IMR-90 (cell line): ENCODE results near the gene GATA5. TPM values are rescaled to one million over a fixed set of nuclear protein-coding genes. Genes with fewer than 3 reads are reported as not detected.

Experiments used
- ATAC-seq: fragments of 200-7000 bp; cut with Tn5 transposase; 2 replicates; pipeline ENCODE4 v1.9.1; 2020; ENCODE audit warnings: low read depth, mild to moderate bottlenecking, moderate library complexity
- BruUV-seq: library from RNA; stranded (reverse); fragments of 400-500 nt; replicated peaks from 2 replicates; lab custom pipeline; 2021; lab: Mats Ljungman, UMichigan
- CTCF ChIA-PET: fragments of 300-600 bp; formaldehyde crosslinking; extraction: SDS; loops from one replicate; lab custom pipeline; 2021; ENCODE audit warnings: antibody characterized with exemption; lab: Yijun Ruan, JAX
- POLR2A ChIA-PET: fragments of 300-600 bp; sonication (Branson Sonifier 250); formaldehyde crosslinking; loops from one replicate; lab custom pipeline; 2022; ENCODE audit warnings: antibody characterized with exemption; ENCODE audit not compliant: unreplicated experiment; lab: Charles Lee
- DNase-seq: peaks from one replicate; pipeline ENCODE4 v3.0.0; 2013
- H2AFZ ChIP-seq: replicated peaks from 2 replicates; pipeline ENCODE3; 2013; ENCODE audit warnings: low read length, mild to moderate bottlenecking; ENCODE audit not compliant: poor library complexity
- H2AK5ac ChIP-seq: 2 replicates; pipeline ENCODE4 v1.6.1; 2013; ENCODE audit warnings: low read depth, low read length, inconsistent platforms
- H2AK9ac ChIP-seq: replicated peaks from 2 replicates; pipeline ENCODE3; 2013; ENCODE audit warnings: mild to moderate bottlenecking, low read depth, low read length, moderate library complexity; ENCODE audit not compliant: poor library complexity
- H2BK120ac ChIP-seq: 2 replicates; pipeline ENCODE4 v1.6.1; 2013; ENCODE audit warnings: low read depth, low read length, inconsistent platforms
- H2BK15ac ChIP-seq: 3 replicates; pipeline ENCODE4 v1.6.1; 2013; ENCODE audit warnings: low read depth, low read length, inconsistent platforms
- H2BK20ac ChIP-seq: 2 replicates; pipeline ENCODE4 v1.6.1; 2013; ENCODE audit warnings: low read depth, mild to moderate bottlenecking, inconsistent platforms, low read length, moderate library complexity
- H2BK5ac ChIP-seq: 2 replicates; pipeline ENCODE4 v1.6.1; 2013; ENCODE audit warnings: mild to moderate bottlenecking, low read depth, low read length, inconsistent platforms; ENCODE audit not compliant: poor library complexity, severe bottlenecking
- H3K14ac ChIP-seq: replicated peaks from 2 replicates; pipeline ENCODE4 v1.6.1; 2013; ENCODE audit warnings: low read depth, low read length, inconsistent platforms
- H3K18ac ChIP-seq: 2 replicates; pipeline ENCODE4 v1.6.1; 2013; ENCODE audit warnings: low read depth, low read length, control low read depth
- H3K23ac ChIP-seq: 2 replicates; pipeline ENCODE4 v1.6.1; 2013; ENCODE audit warnings: low read depth, low read length, inconsistent platforms
- H3K27ac ChIP-seq: 2 replicates; pipeline ENCODE4 v1.5.1; 2013; ENCODE audit warnings: mild to moderate bottlenecking, control low read depth, low read length; ENCODE audit not compliant: insufficient read depth
- H3K27me3 ChIP-seq: 2 replicates; pipeline ENCODE4 v1.6.1; 2013; ENCODE audit warnings: low read length; ENCODE audit not compliant: control insufficient read depth, insufficient read depth
- H3K36me3 ChIP-seq: 2 replicates; pipeline ENCODE4 v1.6.1; 2013; ENCODE audit warnings: low read length, mixed read lengths; ENCODE audit not compliant: control insufficient read depth, insufficient read depth
- H3K4ac ChIP-seq: 2 replicates; pipeline ENCODE4 v1.6.1; 2013; ENCODE audit warnings: low read depth, low read length, inconsistent platforms
- H3K4me1 ChIP-seq: 2 replicates; pipeline ENCODE4 v1.6.1; 2013; ENCODE audit warnings: low read length, mixed read lengths; ENCODE audit not compliant: control insufficient read depth, insufficient read depth
- H3K4me2 ChIP-seq: 2 replicates; pipeline ENCODE4 v1.6.1; 2013; ENCODE audit warnings: low read depth, mild to moderate bottlenecking, control low read depth, low read length, moderate library complexity
- H3K4me3 ChIP-seq: 2 replicates; pipeline ENCODE4 v1.5.1; 2013; ENCODE audit warnings: low read depth, mild to moderate bottlenecking, control low read depth, low read length, moderate library complexity; ENCODE audit not compliant: insufficient read depth
- H3K56ac ChIP-seq: 2 replicates; pipeline ENCODE4 v1.6.1; 2013; ENCODE audit warnings: low read length, inconsistent platforms; ENCODE audit not compliant: insufficient read depth; ENCODE audit errors: extremely low read depth
- H3K79me1 ChIP-seq, 2 experiments: 2 replicates each; pipeline ENCODE4 v1.6.1; 2013; ENCODE audit warnings: low read length in 2 of 2, inconsistent platforms in 1 of 2, low read depth in 1 of 2
- H3K9ac ChIP-seq: 2 replicates; pipeline ENCODE4 v1.6.1; 2013; ENCODE audit warnings: low read depth, low read length, control low read depth
- H3K9me1 ChIP-seq: 2 replicates; pipeline ENCODE4 v1.6.1; 2013; ENCODE audit warnings: low read length, inconsistent platforms; ENCODE audit not compliant: insufficient read depth
- H3K9me3 ChIP-seq: 2 replicates; pipeline ENCODE4 v1.6.1; 2013; ENCODE audit warnings: low read length; ENCODE audit not compliant: control insufficient read depth, insufficient read depth
- H4K20me1 ChIP-seq: 2 replicates; pipeline ENCODE4 v1.6.1; 2013; ENCODE audit warnings: low read length, inconsistent platforms; ENCODE audit not compliant: insufficient read depth
- H4K5ac ChIP-seq: 2 replicates; pipeline ENCODE4 v1.6.1; 2013; ENCODE audit warnings: mild to moderate bottlenecking, low read depth, low read length, control low read depth
- H4K8ac ChIP-seq, 2 experiments: 2 replicates each; pipeline ENCODE4 v1.6.1; 2013; ENCODE audit warnings: low read depth in 2 of 2, low read length in 2 of 2, control low read depth in 1 of 2, inconsistent platforms in 1 of 2
- H4K91ac ChIP-seq: 2 replicates; pipeline ENCODE4 v1.6.1; 2013; ENCODE audit warnings: low read depth, low read length, inconsistent platforms; ENCODE audit not compliant: insufficient read depth
- BHLHE40 ChIP-seq: fragments of 150-350 bp; IDR thresholded peaks from 2 replicates; pipeline ENCODE4 v1.6.1; 2016; ENCODE audit warnings: mild to moderate bottlenecking, low read depth, low read length
- CEBPB ChIP-seq: IDR thresholded peaks from 2 replicates; pipeline ENCODE4 v1.6.1; 2012; ENCODE audit warnings: low read depth, low read length, improper control_type of control experiment
- CHD1 ChIP-seq: IDR thresholded peaks from 2 replicates; pipeline ENCODE4 v1.6.1; 2012; ENCODE audit warnings: low read depth, low read length, improper control_type of control experiment
- FOS ChIP-seq: fragments of 150-350 bp; IDR thresholded peaks from 2 replicates; pipeline ENCODE4 v1.6.1; 2016; ENCODE audit warnings: low read depth, low read length
- MAFK ChIP-seq: IDR thresholded peaks from 2 replicates; pipeline ENCODE4 v1.6.1; 2012; ENCODE audit warnings: low read depth, low read length, improper control_type of control experiment
- MAZ ChIP-seq: IDR thresholded peaks from 2 replicates; pipeline ENCODE4 v1.6.1; 2012; ENCODE audit warnings: low read depth, mild to moderate bottlenecking, low read length, improper control_type of control experiment, moderate library complexity, borderline replicate concordance
- MXI1 ChIP-seq: IDR thresholded peaks from 2 replicates; pipeline ENCODE4 v1.6.1; 2012; ENCODE audit warnings: low read depth, mild to moderate bottlenecking, low read length, moderate library complexity, borderline replicate concordance
- NFE2L2 ChIP-seq: fragments of 150-350 bp; IDR thresholded peaks from 2 replicates; pipeline ENCODE4 v1.6.1; 2016; ENCODE audit warnings: low read depth, mild to moderate bottlenecking, low read length
- POLR2A ChIP-seq: IDR thresholded peaks from 2 replicates; pipeline ENCODE4 v1.6.1; 2012; ENCODE audit warnings: mild to moderate bottlenecking, low read depth, low read length
- RAD21 ChIP-seq: IDR thresholded peaks from 2 replicates; pipeline ENCODE4 v1.6.1; 2012; ENCODE audit warnings: low read length, improper control_type of control experiment
- RCOR1 ChIP-seq: IDR thresholded peaks from 2 replicates; pipeline ENCODE4 v1.6.1; 2012; ENCODE audit warnings: mild to moderate bottlenecking, low read length, improper control_type of control experiment; ENCODE audit not compliant: insufficient replicate concordance
- RFX5 ChIP-seq: IDR thresholded peaks from 2 replicates; pipeline ENCODE4 v1.8.0; 2012; ENCODE audit warnings: low read depth, mild to moderate bottlenecking, low read length, moderate library complexity
- SMC3 ChIP-seq: fragments of 150-350 bp; IDR thresholded peaks from 2 replicates; pipeline ENCODE4 v1.6.1; 2016; ENCODE audit warnings: low read depth, mild to moderate bottlenecking, antibody characterized with exemption, low read length, moderate library complexity
- USF2 ChIP-seq: fragments of 150-350 bp; IDR thresholded peaks from 2 replicates; pipeline ENCODE4 v1.6.1; 2017; ENCODE audit warnings: mild to moderate bottlenecking, antibody characterized with exemption, low read length, low read depth
- WGBS, 2 experiments: methylation state at CpG; one replicate each; pipeline versions ENCODE4 v1.1.5 to v1.1.7; 2013; ENCODE audit warnings: missing lambda C conversion rate in 2 of 2; ENCODE audit not compliant: insufficient read length in 1 of 2; ENCODE audit errors: extremely low coverage in 2 of 2; 5-methylcytosine and 5-hydroxymethylcytosine counted together
- dilution Hi-C: fragments of 300-500 bp; cut with HindIII; formaldehyde crosslinking; loops from one replicate; pipeline ENCODE4 v1.14.3; 2018; ENCODE audit warnings: low sequenced_read_pairs; ENCODE audit not compliant: unreplicated experiment
- in situ Hi-C: fragments of 300-500 bp; cut with MboI; formaldehyde crosslinking; loops from 3 replicates; pipeline ENCODE4 v1.14.3; 2019; ENCODE audit warnings: low sequenced_read_pairs, inconsistent platforms, mixed read lengths
- intact Hi-C: fragments of 100-400 bp; cut with micrococcal nuclease; formaldehyde crosslinking; loops from 2 replicates; pipeline ENCODE4 v1.10.0; 2022
- polyA plus RNA-seq, 3 experiments: library from polyadenylated mRNA; depleted of rRNA; stranded (reverse); fragments of >200 nt; gene quantifications; 2 replicates each; pipeline ENCODE4 v1.2.3, GENCODE V29; 2012; ENCODE audit warnings: low replicate concordance in 1 of 3
- total RNA-seq: library from RNA; depleted of rRNA; stranded (reverse); fragments of >200 nt; gene quantifications from 2 replicates; pipeline ENCODE4 v1.2.3, GENCODE V29; 2012
- TF ChIP-seq, protein P1 (sequence below): conservative IDR thresholded peaks from 2 replicates; pipeline ENCODE4 v1.5.1; 2012; ENCODE audit warnings: mild to moderate bottlenecking, low read depth, low read length, improper control_type of control experiment
- TF ChIP-seq, protein P2 (sequence below): fragments of 150-350 bp; IDR thresholded peaks from 2 replicates; pipeline ENCODE4 v1.6.1; 2016; ENCODE audit warnings: low read depth, mild to moderate bottlenecking, low read length, moderate library complexity, borderline replicate concordance

The GATA5 gene
- total and polyA plus RNA-seq, 2 of the 4 experiments (the other 2 are of a cell fraction): not detected

DNA sequence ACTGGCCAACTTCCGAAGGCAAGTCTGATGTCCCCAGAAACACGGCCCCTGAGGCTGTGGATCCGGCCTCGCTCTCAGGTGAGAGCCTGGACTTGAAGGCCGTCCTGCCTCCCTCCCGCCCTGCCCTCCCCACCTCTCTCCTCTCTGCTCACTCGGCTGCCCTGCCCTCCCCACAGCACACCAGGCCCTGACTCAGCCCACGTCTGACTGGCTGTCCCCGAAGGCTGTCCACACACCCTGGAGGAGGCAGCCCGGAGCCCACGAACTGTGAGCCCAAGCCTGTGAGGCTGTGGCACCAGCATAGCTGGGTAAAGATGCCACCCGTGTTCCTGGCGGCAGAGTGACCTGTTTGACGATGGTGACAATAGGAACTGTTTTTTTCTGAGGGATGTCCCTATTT lies 16.3 kb downstream of the GATA5 start:
- no peaks in the 10 kb centered on the region for H4K20me1 ChIP-seq
- no peak overlapping the region for H2BK120ac ChIP-seq
- ChIA-PET CTCF (no interaction called here), POLR2A (no interaction called here)
- H2BK5ac ChIP-seq: no peak overlapping the region
- H2AK9ac ChIP-seq: no peak overlapping the region
- H3K4me3 ChIP-seq: no peak overlapping the region
- H3K27me3 ChIP-seq: peaks cover 54% of the 10 kb centered on the region
- H3K4me1 ChIP-seq: no peaks in the 10 kb centered on the region
- H3K4me2 ChIP-seq: no peak overlapping the region
- WGBS, 2 experiments: 78% methylated on average over 5 of the region's 14 CpGs; no CpG with 5 or more reads in 1 of the 2 experiments
- no peak overlapping the region for H2BK15ac ChIP-seq
- H4K8ac ChIP-seq: no peak overlapping the region
- no peak overlapping the region for H3K56ac ChIP-seq
- no peak overlapping the region for H4K5ac ChIP-seq
- H3K18ac ChIP-seq: no peak overlapping the region
- ATAC-seq (no peak), DNase-seq (no peak)
- H2AFZ ChIP-seq: no peak overlapping the region
- H3K9me1 ChIP-seq: no peaks in the 10 kb centered on the region
- H3K23ac ChIP-seq: no peak overlapping the region
- no peaks in the 10 kb centered on the region for H3K36me3 ChIP-seq
- intact Hi-C loops: no loop called here
- no peak overlapping the region for H3K27ac ChIP-seq
- no peak overlapping the region for H3K14ac ChIP-seq
- no peak overlapping the region for H3K4ac ChIP-seq
- H3K9ac ChIP-seq: no peak overlapping the region
- BruUV-seq: no TSS peak
- H3K9me3 ChIP-seq: no peaks in the 10 kb centered on the region
- no peak overlapping the region for H2BK20ac ChIP-seq
- H3K79me1 ChIP-seq: no peaks in the 10 kb centered on the region
- in situ Hi-C loops: no loop called here
- TF ChIP-seq CHD1 (no peak), RCOR1 (no peak), NFE2L2 (no peak), RAD21 (no peak), MAFK (no peak), FOS (no peak), SMC3 (no peak), MXI1 (no peak), BHLHE40 (no peak), RFX5 (no peak), MAZ (no peak), POLR2A (no peak), CEBPB (no peak), USF2 (no peak)
- TF ChIP-seq, protein P1, sequence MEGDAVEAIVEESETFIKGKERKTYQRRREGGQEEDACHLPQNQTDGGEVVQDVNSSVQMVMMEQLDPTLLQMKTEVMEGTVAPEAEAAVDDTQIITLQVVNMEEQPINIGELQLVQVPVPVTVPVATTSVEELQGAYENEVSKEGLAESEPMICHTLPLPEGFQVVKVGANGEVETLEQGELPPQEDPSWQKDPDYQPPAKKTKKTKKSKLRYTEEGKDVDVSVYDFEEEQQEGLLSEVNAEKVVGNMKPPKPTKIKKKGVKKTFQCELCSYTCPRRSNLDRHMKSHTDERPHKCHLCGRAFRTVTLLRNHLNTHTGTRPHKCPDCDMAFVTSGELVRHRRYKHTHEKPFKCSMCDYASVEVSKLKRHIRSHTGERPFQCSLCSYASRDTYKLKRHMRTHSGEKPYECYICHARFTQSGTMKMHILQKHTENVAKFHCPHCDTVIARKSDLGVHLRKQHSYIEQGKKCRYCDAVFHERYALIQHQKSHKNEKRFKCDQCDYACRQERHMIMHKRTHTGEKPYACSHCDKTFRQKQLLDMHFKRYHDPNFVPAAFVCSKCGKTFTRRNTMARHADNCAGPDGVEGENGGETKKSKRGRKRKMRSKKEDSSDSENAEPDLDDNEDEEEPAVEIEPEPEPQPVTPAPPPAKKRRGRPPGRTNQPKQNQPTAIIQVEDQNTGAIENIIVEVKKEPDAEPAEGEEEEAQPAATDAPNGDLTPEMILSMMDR: no peak
- TF ChIP-seq, protein P2, sequence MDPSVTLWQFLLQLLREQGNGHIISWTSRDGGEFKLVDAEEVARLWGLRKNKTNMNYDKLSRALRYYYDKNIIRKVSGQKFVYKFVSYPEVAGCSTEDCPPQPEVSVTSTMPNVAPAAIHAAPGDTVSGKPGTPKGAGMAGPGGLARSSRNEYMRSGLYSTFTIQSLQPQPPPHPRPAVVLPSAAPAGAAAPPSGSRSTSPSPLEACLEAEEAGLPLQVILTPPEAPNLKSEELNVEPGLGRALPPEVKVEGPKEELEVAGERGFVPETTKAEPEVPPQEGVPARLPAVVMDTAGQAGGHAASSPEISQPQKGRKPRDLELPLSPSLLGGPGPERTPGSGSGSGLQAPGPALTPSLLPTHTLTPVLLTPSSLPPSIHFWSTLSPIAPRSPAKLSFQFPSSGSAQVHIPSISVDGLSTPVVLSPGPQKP: no peak
- dilution Hi-C loops: no loop called here
- H4K91ac ChIP-seq: no peak overlapping the region
- H2AK5ac ChIP-seq: no peak overlapping the region
